Astrocyte of the hippocampus (primary cell): Measurements from ENCODE around the gene AP5Z1.

Source experiments
- DNase-seq: peaks from one replicate; pipeline ENCODE4 v3.0.0; 2011; ENCODE audit warnings: low read depth, low spot score

The AP5Z1 gene

GRCh38 chr7:4766666-4767519, 8.5 kb upstream of the AP5Z1 start:
- no peak for DNase-seq

- no peak for DNase-seq
Measured at GRCh38 chr7:4768597-4769569, 6.5 kb upstream of the AP5Z1 start.

GRCh38 chr7:4769761-4770160, 5.7 kb upstream of the AP5Z1 start:
- peak; percentile 85 for DNase-seq

GRCh38 chr7:4770886-4771285, 4.5 kb upstream of the AP5Z1 start:
- DNase-seq, result no peak

- DNase-seq, result no peak
Measured at GRCh38 chr7:4771737-4772136, 3.7 kb upstream of the AP5Z1 start.

- no peak for DNase-seq
Measured at GRCh38 chr7:4772306-4772705, 3.1 kb upstream of the AP5Z1 start.

GRCh38 chr7:4774007-4774406, 1.4 kb upstream of the AP5Z1 start:
- DNase-seq, result no peak

- peak; percentile 79 for DNase-seq
Measured at GRCh38 chr7:4774658-4775249, 669 bp upstream of the AP5Z1 start.

- DNase-seq, result peak; percentile 61
Measured at GRCh38 chr7:4775848-4776623, 613 bp downstream of the AP5Z1 start.

GRCh38 chr7:4779118-4779517, 3.7 kb downstream of the AP5Z1 start:
- DNase-seq, result no peak

GRCh38 chr7:4781366-4782069, 6.1 kb downstream of the AP5Z1 start:
- DNase-seq, result no peak

- DNase-seq, result no peak
Measured at GRCh38 chr7:4782333-4783291, 7.2 kb downstream of the AP5Z1 start.

GRCh38 chr7:4783292-4783652, 7.8 kb downstream of the AP5Z1 start:
- DNase-seq, result no peak

GRCh38 chr7:4783762-4784351, 8.4 kb downstream of the AP5Z1 start:
- no peak for DNase-seq

- no peak for DNase-seq
Measured at GRCh38 chr7:4784799-4785198, 9.4 kb downstream of the AP5Z1 start.

- DNase-seq, result no peak
Measured at GRCh38 chr7:4785371-4785770, 9.9 kb downstream of the AP5Z1 start.

GRCh38 chr7:4786015-4786414, 10.6 kb downstream of the AP5Z1 start:
- DNase-seq, result no peak

- no peak for DNase-seq
Measured at GRCh38 chr7:4787541-4787940, 12.1 kb downstream of the AP5Z1 start.

- DNase-seq, result no peak
Measured at GRCh38 chr7:4787947-4788626, 12.7 kb downstream of the AP5Z1 start.
